Tibial nerve (tissue), 4 donors: ENCODE data around the gene RUFY4. TPM values are rescaled to one million over a fixed set of nuclear protein-coding genes. Genes with fewer than 3 reads are reported as not detected.
"Not testable (repeated sequence)": the region's sequence is repeated elsewhere in the genome, so short reads cannot be mapped to it uniquely, and the experiment has no call there.

ENCODE experiments used
- DNase-seq, 2 donors: peaks; one replicate each; pipeline ENCODE4 v3.0.0-alpha.2; 2019; ENCODE audit warnings: low spot score in 2 of 2
- H3K27ac ChIP-seq, 4 donors: fragments of 200-600 bp; sonication (generic) in 3 of 4; one replicate each; pipeline ENCODE4 v1.5.1; 2017 to 2019; ENCODE audit warnings: mild to moderate bottlenecking in 1 of 4
- H3K27me3 ChIP-seq, 2 donors: fragments of 200-600 bp; sonication (generic) in 1 of 2; one replicate each; pipeline versions ENCODE4 v1.5.1 to v1.6.0; 2017 to 2019
- H3K36me3 ChIP-seq, 3 donors: fragments of 200-600 bp; sonication (generic); one replicate each; pipeline ENCODE4 v1.5.1; 2018 to 2019
- H3K4me1 ChIP-seq, 4 donors: fragments of 200-600 bp; sonication (generic) in 3 of 4; one replicate each; pipeline ENCODE4 v1.5.1; 2017 to 2019
- H3K4me3 ChIP-seq, 4 donors: fragments of 200-600 bp; sonication (generic) in 3 of 4; one replicate each; pipeline ENCODE4 v1.5.1; 2017 to 2019; ENCODE audit warnings: mild to moderate bottlenecking in 1 of 4, moderate library complexity in 1 of 4
- H3K9me3 ChIP-seq, 4 donors: fragments of 200-600 bp; sonication (generic) in 3 of 4; one replicate each; pipeline ENCODE4 v1.5.1; 2017 to 2019
- CTCF ChIP-seq, 5 experiments: fragments of 200-600 bp in 3 of 5; fragments of 450-650 bp in 2 of 5; sonication (generic) in 3 of 5; IDR thresholded peaks; one replicate each; pipeline ENCODE4 v1.5.1; 2016 to 2019; ENCODE audit warnings: antibody characterized with exemption in 5 of 5, mild to moderate bottlenecking in 3 of 5, moderate library complexity in 2 of 5
- EP300 ChIP-seq, 2 donors: sonication (generic); formaldehyde crosslinking; IDR thresholded peaks; one replicate each; pipeline ENCODE4 v1.6.1; 2017; ENCODE audit warnings: antibody characterized with exemption in 2 of 2, mild to moderate bottlenecking in 1 of 2
- POLR2A ChIP-seq, 2 donors: fragments of 450-650 bp; IDR thresholded peaks; one replicate each; pipeline ENCODE4 v1.6.1; 2017; ENCODE audit warnings: antibody characterized with exemption in 2 of 2, mild to moderate bottlenecking in 2 of 2, moderate library complexity in 2 of 2
- WGBS, 2 donors: methylation state at CpG; one replicate each; pipeline ENCODE4 v1.1.5; 2018; 5-methylcytosine and 5-hydroxymethylcytosine counted together
- total RNA-seq, 4 donors: library from RNA; depleted of rRNA; stranded (reverse); fragments of >200 nt; gene quantifications; one replicate each; pipeline ENCODE4 v1.1.0, GENCODE V29; 2016

RUFY4 gene
- total RNA-seq, 4 donors from 2014 or later, result not detected

DNA sequence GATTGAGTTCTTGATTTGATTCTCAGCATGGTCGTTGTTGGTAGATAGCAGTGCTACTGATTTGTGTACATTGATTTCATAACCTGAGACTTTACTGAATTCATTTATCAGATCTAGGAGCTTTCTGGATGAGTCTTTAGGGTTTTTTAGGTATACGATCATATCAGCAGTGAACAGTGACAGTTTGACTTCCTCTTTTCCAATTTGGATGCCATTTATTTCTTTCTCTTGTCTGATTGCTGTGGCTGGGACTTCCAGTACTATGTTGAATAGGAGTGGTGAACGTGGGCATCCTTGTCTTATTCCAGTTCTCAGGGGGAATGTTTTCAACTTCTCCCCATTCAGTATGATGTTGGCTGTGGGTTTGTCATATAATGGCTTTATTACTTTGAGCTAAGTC is 28.9 kb downstream of the RUFY4 start:
- Histone ChIP-seq H3K4me1 (no peaks in the 10 kb centered on the region), H3K4me3 (no peak overlapping the region), H3K27me3 (no peaks in the 10 kb centered on the region), H3K9me3 (no peaks in the 10 kb centered on the region), H3K27ac (no peak overlapping the region), H3K36me3 (no peaks in the 10 kb centered on the region)
- DNase-seq, result no peak
- WGBS, 2 donors, result 81 to 84% methylated on average over 3 of the region's 3 CpGs
- no peak for TF ChIP-seq CTCF (IDR thresholded peaks at IDR 0.05)
- no peak for TF ChIP-seq EP300 (IDR thresholded peaks at IDR 0.05)
- TF ChIP-seq POLR2A (IDR thresholded peaks at IDR 0.05), result no peak

DNA sequence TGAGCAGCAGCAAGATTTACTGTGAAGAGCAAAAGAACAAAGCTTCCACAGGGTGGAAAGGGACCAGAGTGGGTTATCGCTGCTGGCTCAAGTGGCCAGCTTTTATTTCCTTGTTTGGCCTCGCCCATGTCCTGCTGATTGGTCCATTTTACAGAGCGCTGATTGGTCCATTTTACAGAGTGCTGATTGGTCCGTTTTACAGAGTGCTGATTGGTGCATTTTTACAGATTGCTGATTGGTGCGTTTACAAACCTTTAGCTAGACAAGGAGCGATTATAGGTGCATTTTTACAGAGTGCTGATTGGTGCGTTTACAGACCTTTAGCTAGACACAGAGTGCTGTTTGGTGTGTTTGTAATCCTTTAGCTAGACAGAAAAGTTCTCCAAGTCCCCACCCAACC is 39.8 kb downstream of the RUFY4 start:
- not testable (repeated sequence) for H3K4me1 ChIP-seq, H3K36me3 ChIP-seq, H3K27me3 ChIP-seq, DNase-seq, H3K27ac ChIP-seq, H3K4me3 ChIP-seq
- peaks cover 0 to 40% (median 0%) of the 10 kb centered on the region in 4 donors for H3K9me3 ChIP-seq
- 87% methylated on average over 7 of the region's 7 CpGs for WGBS, 2 donors

DNA sequence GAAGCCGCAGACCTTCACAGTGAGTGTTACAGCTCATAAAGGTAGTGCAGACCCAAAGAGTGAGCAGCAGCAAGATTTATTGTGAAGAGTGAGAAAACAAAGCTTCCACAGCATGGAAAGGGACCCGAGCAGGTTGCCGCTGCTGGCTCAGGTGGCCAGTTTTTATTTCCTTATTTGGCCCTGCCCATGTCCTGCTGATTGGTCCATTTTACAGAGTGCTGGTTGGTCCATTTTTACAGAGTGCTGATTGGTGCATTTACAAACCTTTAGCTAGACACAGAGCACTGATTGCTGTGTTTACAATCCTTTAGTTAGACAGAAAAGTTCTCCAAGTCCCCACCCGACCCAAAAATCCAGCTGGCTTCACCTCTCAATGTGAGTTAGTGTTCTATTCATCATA is 52.7 kb downstream of the RUFY4 start:
- H3K4me3 ChIP-seq, H3K36me3 ChIP-seq, H3K27me3 ChIP-seq, H3K27ac ChIP-seq, DNase-seq, H3K4me1 ChIP-seq: not testable (repeated sequence)
- WGBS, 2 donors, result 72 to 76% methylated on average over 4 of the region's 4 CpGs
- peaks cover 0 to 32% (median 0%) of the 10 kb centered on the region in 4 donors for H3K9me3 ChIP-seq

DNA sequence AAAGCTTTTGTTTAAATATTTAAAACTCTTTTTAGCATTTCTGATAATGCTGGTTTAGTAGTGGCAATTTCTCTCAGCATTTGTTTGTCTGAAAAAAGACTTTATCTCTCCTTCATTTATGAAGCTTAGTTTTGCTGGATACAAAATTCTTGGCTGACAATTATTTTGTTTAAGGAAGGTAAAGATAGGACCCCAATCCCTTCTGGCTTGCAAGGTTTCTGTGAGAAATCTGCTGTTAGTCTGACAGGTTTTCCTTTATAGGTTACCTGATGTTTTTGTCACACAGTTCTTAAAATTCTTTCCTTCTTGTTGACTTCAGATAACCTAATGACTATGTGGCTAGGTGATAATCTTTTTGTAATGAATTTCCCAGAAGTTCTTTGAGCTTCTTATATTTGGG is 53.2 kb downstream of the RUFY4 start:
- H3K9me3 ChIP-seq, result peaks cover 0 to 27% (median 0%) of the 10 kb centered on the region in 4 donors
- not testable (repeated sequence) for H3K4me1 ChIP-seq, DNase-seq, H3K4me3 ChIP-seq, H3K27ac ChIP-seq, H3K36me3 ChIP-seq, H3K27me3 ChIP-seq

DNA sequence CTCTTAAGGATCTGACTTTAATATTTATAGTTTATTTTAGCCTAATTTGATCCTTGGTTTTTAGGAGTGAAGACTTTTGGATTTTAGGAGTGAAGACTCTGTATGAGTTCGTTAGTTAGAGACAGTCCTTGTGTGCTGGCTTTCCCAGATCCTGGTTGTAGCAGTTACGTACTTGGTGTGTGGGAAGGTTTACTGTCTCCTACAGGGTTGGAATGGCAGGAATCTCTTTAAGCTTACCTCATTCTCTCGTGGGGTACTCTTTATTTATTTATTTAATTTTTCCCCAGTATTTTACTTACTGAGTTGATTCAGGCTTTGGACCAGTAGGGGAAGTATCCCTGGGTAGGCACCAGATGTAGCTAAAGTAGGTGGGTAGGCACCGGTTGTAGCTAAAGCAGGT is 54.9 kb downstream of the RUFY4 start:
- H3K9me3 ChIP-seq, result peaks cover 0 to 27% (median 0%) of the 10 kb centered on the region in 4 donors
- WGBS, 2 donors, result 76 to 79% methylated on average over 4 of the region's 4 CpGs
- peaks cover 0 to 13% (median 0%) of the 10 kb centered on the region in 4 donors for H3K4me1 ChIP-seq

GRCh38 chr2:218125095-218125494 is 56.0 kb downstream of the RUFY4 start:
- TF ChIP-seq POLR2A (IDR thresholded peaks at IDR 0.05), result no peak
- no peak for TF ChIP-seq CTCF (IDR thresholded peaks at IDR 0.05)
- no peak for TF ChIP-seq EP300 (IDR thresholded peaks at IDR 0.05)
- Histone ChIP-seq H3K4me1 (peaks cover 0 to 13% (median 0%) of the 10 kb centered on the region in 4 donors), H3K27me3 (no peaks in the 10 kb centered on the region), H3K27ac (no peak overlapping the region), H3K4me3 (no peak overlapping the region), H3K36me3 (no peaks in the 10 kb centered on the region), H3K9me3 (peaks cover 0 to 27% (median 0%) of the 10 kb centered on the region in 4 donors)
- no peak for DNase-seq
- 40 to 45% methylated on average over 4 of the region's 4 CpGs for WGBS, 2 donors

More for the DNA sequence above, 54.9 kb downstream of the RUFY4 start:
- H3K27ac ChIP-seq, result no peak overlapping the region
- DNase-seq, result no peak
- H3K27me3 ChIP-seq, result no peaks in the 10 kb centered on the region
- no peaks in the 10 kb centered on the region for H3K36me3 ChIP-seq
- no peak overlapping the region for H3K4me3 ChIP-seq
- TF ChIP-seq POLR2A (IDR thresholded peaks at IDR 0.05) (no peak), EP300 (IDR thresholded peaks at IDR 0.05) (no peak), CTCF (IDR thresholded peaks at IDR 0.05) (no peak)

GRCh38 chr2:218125626-218126080 is 56.6 kb downstream of the RUFY4 start, which contains the start of gene CXCR2:
CXCR2 (plus strand) TSS chr2:218126028; CDS start chr2:218134802, 8,774 bp downstream.
- no peaks in the 10 kb centered on the region for H3K36me3 ChIP-seq
- WGBS, 2 donors, result 58 to 72% methylated on average over 8 of the region's 8 CpGs
- no peaks in the 10 kb centered on the region for H3K27me3 ChIP-seq
- H3K4me1 ChIP-seq, result peaks cover 0 to 13% (median 0%) of the 10 kb centered on the region in 4 donors
- H3K4me3 ChIP-seq, result no peak within 1 kb of the TSS
- H3K9me3 ChIP-seq, result peaks cover 0 to 27% (median 0%) of the 10 kb centered on the region in 4 donors
- no peak for DNase-seq
- H3K27ac ChIP-seq, result peak within 1 kb of the TSS in 1 of 4 donors; percentile 19
- no peak for TF ChIP-seq EP300 (IDR thresholded peaks at IDR 0.05)
- TF ChIP-seq POLR2A (IDR thresholded peaks at IDR 0.05), result no peak
- no peak for TF ChIP-seq CTCF (IDR thresholded peaks at IDR 0.05)
